ENCODE measurements around the gene HDAC10. TPM values are rescaled to one million over a fixed set of nuclear protein-coding genes. Genes with fewer than 3 reads are reported as not detected.

Gene HDAC10
- total and polyA plus RNA-seq, 10 of the 15 experiments (the other 5 are each of a cell fraction or from before 2014, with no cell fraction given): 0.26 to 48.6 (median 5.0) TPM

DNA sequence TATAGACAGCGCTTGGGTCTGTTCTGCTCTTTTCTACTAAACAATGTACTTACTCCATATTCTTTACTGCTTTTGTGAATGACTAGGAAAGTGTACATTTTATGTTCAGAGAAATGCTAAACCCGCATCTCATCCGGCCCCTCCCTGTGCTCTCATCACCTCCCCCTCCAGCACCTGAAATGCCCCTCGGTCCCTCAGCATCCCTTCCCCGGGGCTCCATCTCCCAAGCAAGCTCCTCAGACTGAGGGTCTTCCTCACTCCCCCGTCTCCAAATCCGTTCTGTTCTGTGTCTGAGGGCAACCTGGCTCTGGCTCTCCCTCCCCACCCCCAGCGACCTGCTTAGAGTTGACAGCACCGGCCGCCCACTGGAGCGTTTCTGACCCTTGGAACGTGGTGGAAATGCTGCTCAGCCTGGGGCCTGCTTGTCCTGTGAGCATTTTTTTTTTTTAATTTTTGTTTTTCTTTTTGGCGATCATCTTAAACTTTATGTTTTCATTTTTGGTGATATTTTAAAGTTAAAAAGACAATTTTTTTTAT lies 48.9 kb downstream of the HDAC10 start:
- H3K79me2 ChIP-seq (ENCODE audit: control insufficient read depth, insufficient read depth, low read length): peaks cover 15% of the 10 kb centered on the region
- intact Hi-C loops (cut with micrococcal nuclease; ENCODE audit: unreplicated experiment): no loop called here
- POLR2A ChIA-PET: interaction anchor here (1.2 kb wide), 1 partner anchor 11 kb away, joined by 5 read pairs; no protein-coding TSS in a partner anchor

More for the DNA sequence above, 48.9 kb downstream of the HDAC10 start:
- Histone ChIP-seq H4K20me1 (ENCODE audit: control insufficient read depth, insufficient read depth) (no peaks in the 10 kb centered on the region), H3K4me1 (ENCODE audit: control insufficient read depth, insufficient read depth, low read length) (peaks cover 10% of the 10 kb centered on the region), H3K27ac (ENCODE audit: control insufficient read depth, insufficient read depth) (0 out of 2 replicates have a peak overlapping the region, but pooled peaks have one; percentile 4), H3K9me3 (replicated peaks; ENCODE audit: control insufficient read depth, insufficient read depth, low read length) (no peaks in the 10 kb centered on the region), H3K27me3 (replicated peaks in 1 of 2; ENCODE audit: control insufficient read depth in 2 of 2, insufficient read depth in 2 of 2, low read length in 1 of 2) (no peaks in the 10 kb centered on the region), H2AFZ (ENCODE audit: control insufficient read depth, low read depth, low read length) (no peak overlapping the region), H3K36me3 (ENCODE audit: control insufficient read depth in 2 of 2, insufficient read depth in 2 of 2, low read length in 1 of 2) (peaks cover 6 to 14% of the 10 kb centered on the region in 2 experiments), H3K4me2 (ENCODE audit: control insufficient read depth, insufficient read depth) (peak overlapping the region; percentile 98), H3K4me3 (peak overlapping the region; percentile 72), H3K9ac (ENCODE audit: control insufficient read depth, insufficient read depth, low read length) (peak overlapping the region; percentile 69; the same call in 1 of the 2 replicates)
- SMC1A ChIA-PET (ENCODE audit: uncharacterized antibody, unreplicated experiment): interaction anchor here (2.0 kb wide), 1 partner anchor 15 kb away, joined by 4 read pairs; no protein-coding TSS in a partner anchor
- TF ChIP-seq YBX1 (IDR thresholded peaks at IDR 0.05) (no peak), FOXK2 (IDR thresholded peaks at IDR 0.05) (no peak), RB1 (IDR thresholded peaks at IDR 0.05; ENCODE audit: borderline replicate concordance) (no peak), LARP7 (IDR thresholded peaks at IDR 0.05) (no peak), IKZF1 (conservative IDR thresholded peaks at IDR 0.05) (no peak), CBFB (IDR thresholded peaks at IDR 0.05; ENCODE audit: low read depth) (no peak), TARDBP (IDR thresholded peaks at IDR 0.05; ENCODE audit: borderline replicate concordance) (no peak)
- TF ChIP-seq, protein P1, sequence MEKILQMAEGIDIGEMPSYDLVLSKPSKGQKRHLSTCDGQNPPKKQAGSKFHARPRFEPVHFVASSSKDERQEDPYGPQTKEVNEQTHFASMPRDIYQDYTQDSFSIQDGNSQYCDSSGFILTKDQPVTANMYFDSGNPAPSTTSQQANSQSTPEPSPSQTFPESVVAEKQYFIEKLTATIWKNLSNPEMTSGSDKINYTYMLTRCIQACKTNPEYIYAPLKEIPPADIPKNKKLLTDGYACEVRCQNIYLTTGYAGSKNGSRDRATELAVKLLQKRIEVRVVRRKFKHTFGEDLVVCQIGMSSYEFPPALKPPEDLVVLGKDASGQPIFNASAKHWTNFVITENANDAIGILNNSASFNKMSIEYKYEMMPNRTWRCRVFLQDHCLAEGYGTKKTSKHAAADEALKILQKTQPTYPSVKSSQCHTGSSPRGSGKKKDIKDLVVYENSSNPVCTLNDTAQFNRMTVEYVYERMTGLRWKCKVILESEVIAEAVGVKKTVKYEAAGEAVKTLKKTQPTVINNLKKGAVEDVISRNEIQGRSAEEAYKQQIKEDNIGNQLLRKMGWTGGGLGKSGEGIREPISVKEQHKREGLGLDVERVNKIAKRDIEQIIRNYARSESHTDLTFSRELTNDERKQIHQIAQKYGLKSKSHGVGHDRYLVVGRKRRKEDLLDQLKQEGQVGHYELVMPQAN (conservative IDR thresholded peaks at IDR 0.05): no peak
- ATAC-seq: no peak
- no peak for FAIRE-seq
- CTCF ChIA-PET: interaction anchor here (1.5 kb wide), 1 partner anchor 11 kb away, joined by 5 read pairs; no protein-coding TSS in a partner anchor
- in situ Hi-C loops (cut with MboI): no loop called here
- DNase-seq (ENCODE audit: low read depth, low spot score): no peak
- RAD21 ChIA-PET (ENCODE audit: unreplicated experiment): interaction anchor here (0.9 kb wide), 1 partner anchor 12 kb away, joined by 3 read pairs; no protein-coding TSS in a partner anchor
- 60% methylated on average over 13 of the region's 13 CpGs for WGBS (ENCODE audit: insufficient coverage, insufficient replicate concordance, low lambda C conversion rate, missing lambda C conversion rate)
- no TSS peak for BruUV-seq (replicated peaks)

Data from GM12878 (cell line).